Measurements from ENCODE around the gene CYB561D1. TPM values are rescaled to one million over a fixed set of nuclear protein-coding genes. Genes with fewer than 3 reads are reported as not detected.
A peak's percentile ranks its signal among the peaks of the same experiment; 100 is the strongest.

The CYB561D1 gene
- total and polyA plus RNA-seq, 9 of the 15 experiments (the other 6 are each of a cell fraction or from before 2014, with no cell fraction given), result 0.71 to 7.2 (median 3.5) TPM

GRCh38 chr1:109493805-109494539 is at the start of gene CYB561D1 (continued):
- TF ChIP-seq ZBTB40 (IDR thresholded peaks at IDR 0.05) (peak; percentile 63; the same call in 1 of the 2 replicates), ZBTB40 (CRISPR knock-in tag; IDR thresholded peaks at IDR 0.05) (no peak), NR4A1 (CRISPR knock-in tag; IDR thresholded peaks at IDR 0.05) (no peak), NR4A1 (tag; IDR thresholded peaks at IDR 0.05) (0 out of 2 replicates have a peak, but pooled peaks have one; percentile 35), RBM17 (IDR thresholded peaks at IDR 0.05; ENCODE audit: borderline replicate concordance, low read depth, low read length) (no peak), KDM4B (IDR thresholded peaks at IDR 0.05; ENCODE audit: borderline replicate concordance in 2 of 2, low read depth in 1 of 2) (no peak; a peak in 1 of 4 replicates), TARDBP (IDR thresholded peaks at IDR 0.05) (no peak; the same call in 1 of the 2 replicates), IRF2 (CRISPR knock-in tag; IDR thresholded peaks at IDR 0.05) (no peak), ESRRB (CRISPR knock-in tag; IDR thresholded peaks at IDR 0.05; ENCODE audit: borderline replicate concordance) (no peak), SMAD3 (CRISPR knock-in tag; conservative IDR thresholded peaks at IDR 0.05) (no peak), POLR2G (IDR thresholded peaks at IDR 0.05; ENCODE audit: low read depth, low read length) (peak; percentile 93), IFI16 (CRISPR knock-in tag; IDR thresholded peaks at IDR 0.05) (no peak), CHAMP1 (IDR thresholded peaks at IDR 0.05) (no peak), SIN3A (IDR thresholded peaks at IDR 0.05; ENCODE audit: borderline replicate concordance in 2 of 2, control insufficient read depth in 1 of 2, low read depth in 2 of 2, low read length in 2 of 2) (peak; percentile 97 to 98; a peak in 3 of 4 replicates), HLTF (IDR thresholded peaks at IDR 0.05) (peak; percentile 67; the same call in 1 of the 2 replicates), FOSL1 (tag; conservative IDR thresholded peaks at IDR 0.05) (0 out of 2 replicates have a peak, but pooled peaks have one; percentile 26), FOXJ3 (CRISPR knock-in tag; IDR thresholded peaks at IDR 0.05) (no peak)

Measured in K562 (cell line).